Ascending aorta (tissue), 2 donors: ENCODE measurements around the gene ANAPC7. TPM values are rescaled to one million over a fixed set of nuclear protein-coding genes. Genes with fewer than 3 reads are reported as not detected.
"Not testable (repeated sequence)": the region's sequence is repeated elsewhere in the genome, so short reads cannot be mapped to it uniquely, and the experiment has no call there.

ENCODE experiments used
- DNase-seq, 2 donors: peaks; one replicate each; pipeline ENCODE4 v3.0.0-alpha.2; 2019; ENCODE audit warnings: low spot score in 2 of 2
- H3K27ac ChIP-seq, 2 donors: fragments of 200-600 bp; sonication (generic); one replicate each; pipeline ENCODE4 v1.5.1; 2016 to 2017; ENCODE audit warnings: mild to moderate bottlenecking in 1 of 2
- H3K27me3 ChIP-seq: fragments of 200-600 bp; sonication (generic); one replicate; pipeline ENCODE4 v1.5.1; 2017
- H3K36me3 ChIP-seq, 2 donors: fragments of 200-600 bp; sonication (generic); one replicate each; pipeline ENCODE4 v1.5.1; 2016
- H3K4me1 ChIP-seq, 2 donors: fragments of 200-600 bp; sonication (generic); one replicate each; pipeline ENCODE4 v1.5.1; 2016 to 2017; ENCODE audit warnings: mild to moderate bottlenecking in 1 of 2
- H3K4me3 ChIP-seq, 2 donors: fragments of 200-600 bp; sonication (generic); one replicate each; pipeline ENCODE4 v1.5.1; 2016 to 2017; ENCODE audit warnings: mild to moderate bottlenecking in 1 of 2
- H3K9me3 ChIP-seq, 2 donors: fragments of 200-600 bp; sonication (generic); one replicate each; pipeline ENCODE4 v1.5.1; 2016
- CTCF ChIP-seq, 3 experiments: fragments of 200-600 bp in 2 of 3; fragments of 450-650 bp in 1 of 3; sonication (generic) in 2 of 3; IDR thresholded peaks; one replicate each; pipeline ENCODE4 v1.5.1; 2016 to 2019; ENCODE audit warnings: antibody characterized with exemption in 3 of 3, mild to moderate bottlenecking in 1 of 3, moderate library complexity in 1 of 3
- intact Hi-C: fragments of 100-400 bp; cut with DNase I; formaldehyde crosslinking; loops from one replicate; pipeline ENCODE4 v1.15.1; 2023
- total RNA-seq: library from RNA; depleted of rRNA; stranded (reverse); fragments of >200 nt; gene quantifications from one replicate; pipeline ENCODE4 v1.1.0, GENCODE V29; 2016

ANAPC7 gene
- total RNA-seq, 1 donor from 2014 or later: 34.7 TPM

- no peaks in the 10 kb centered on the region for H3K4me1 ChIP-seq
- H3K4me3 ChIP-seq: no peak overlapping the region
- intact Hi-C loops: no loop called here
- no peak overlapping the region for H3K27ac ChIP-seq
- H3K36me3 ChIP-seq: peaks cover 61 to 72% of the 10 kb centered on the region in 2 donors
- no peak for DNase-seq
- no peaks in the 10 kb centered on the region for H3K9me3 ChIP-seq
- no peak for TF ChIP-seq CTCF (IDR thresholded peaks at IDR 0.05)
- no peaks in the 10 kb centered on the region for H3K27me3 ChIP-seq
Observed at GRCh38 chr12:110436231-110436630, 32.7 kb upstream of the ANAPC7 start.

- Histone ChIP-seq H3K27ac (peak overlapping the region in 1 of 2 donors; percentile 31), H3K36me3 (peaks cover 25 to 34% of the 10 kb centered on the region in 2 donors), H3K4me3 (peak overlapping the region in 1 of 2 donors; percentile 69), H3K27me3 (no peaks in the 10 kb centered on the region), H3K4me1 (no peaks in the 10 kb centered on the region), H3K9me3 (no peaks in the 10 kb centered on the region)
- intact Hi-C loops: loop anchor here (1.0 kb wide), 1 partner anchor 332 kb away; no protein-coding TSS in a partner anchor
- no peak for TF ChIP-seq CTCF (IDR thresholded peaks at IDR 0.05)
- DNase-seq: peak in 1 of 2 donors; percentile 65
Observed at GRCh38 chr12:110431957-110432587, 28.6 kb upstream of the ANAPC7 start.

GRCh38 chr12:110429676-110430075 is 26.2 kb upstream of the ANAPC7 start:
- H3K4me1 ChIP-seq, H3K27me3 ChIP-seq, intact Hi-C loops, H3K27ac ChIP-seq, H3K9me3 ChIP-seq, H3K4me3 ChIP-seq: not testable (repeated sequence)
- peaks cover 3 to 10% of the 10 kb centered on the region in 2 donors for H3K36me3 ChIP-seq
- DNase-seq: peak in 1 of 2 donors; percentile 40

- H3K4me1 ChIP-seq: no peaks in the 10 kb centered on the region
- intact Hi-C loops: no loop called here
- no peak for DNase-seq
- no peaks in the 10 kb centered on the region for H3K36me3 ChIP-seq
- no peak overlapping the region for H3K4me3 ChIP-seq
- no peak overlapping the region for H3K27ac ChIP-seq
- TF ChIP-seq CTCF (IDR thresholded peaks at IDR 0.05): no peak
- no peaks in the 10 kb centered on the region for H3K27me3 ChIP-seq
- no peaks in the 10 kb centered on the region for H3K9me3 ChIP-seq
Observed at GRCh38 chr12:110426406-110426805, 22.9 kb upstream of the ANAPC7 start.

- intact Hi-C loops: no loop called here
- Histone ChIP-seq H3K27me3 (no peaks in the 10 kb centered on the region), H3K4me3 (no peak overlapping the region), H3K36me3 (no peaks in the 10 kb centered on the region), H3K4me1 (no peaks in the 10 kb centered on the region), H3K27ac (no peak overlapping the region), H3K9me3 (no peaks in the 10 kb centered on the region)
- TF ChIP-seq CTCF (IDR thresholded peaks at IDR 0.05): no peak
- no peak for DNase-seq
Observed at GRCh38 chr12:110424237-110424636, 20.7 kb upstream of the ANAPC7 start.

GRCh38 chr12:110421701-110422100 is 18.2 kb upstream of the ANAPC7 start:
- Histone ChIP-seq H3K27me3 (no peaks in the 10 kb centered on the region), H3K27ac (no peak overlapping the region), H3K4me3 (no peak overlapping the region), H3K9me3 (no peaks in the 10 kb centered on the region), H3K36me3 (no peaks in the 10 kb centered on the region), H3K4me1 (no peaks in the 10 kb centered on the region)
- intact Hi-C loops: no loop called here
- DNase-seq: no peak
- TF ChIP-seq CTCF (IDR thresholded peaks at IDR 0.05): no peak
